Stimulated activated memory B cell treated with anti-CD40 and anti-IgM and Interleukin-4, amounts not matched to agents 10 μg/mL and 1 μg/mL and 100 μg/mL, for 72 hours (primary cell): ENCODE measurements around the gene TMEM213.
"Not testable (repeated sequence)": the region's sequence is repeated elsewhere in the genome, so short reads cannot be mapped to it uniquely, and the experiment has no call there.

Source experiments
- ATAC-seq: fragments of 150-1000 bp; cut with Tn5 transposase; 2 replicates; pipeline ENCODE4 v1.10.0; 2021
- H3K27ac Mint-ChIP-seq: one replicate; pipeline ENCODE4 v1.8.0; 2022; ENCODE audit warnings: mild to moderate bottlenecking, mixed read lengths
- H3K27me3 Mint-ChIP-seq: one replicate; pipeline ENCODE4 v1.8.0; 2022; ENCODE audit warnings: mixed read lengths
- H3K36me3 Mint-ChIP-seq: one replicate; pipeline ENCODE4 v1.8.0; 2022; ENCODE audit warnings: mixed read lengths
- H3K4me1 Mint-ChIP-seq: one replicate; pipeline ENCODE4 v1.8.0; 2022; ENCODE audit warnings: mixed read lengths
- H3K4me3 Mint-ChIP-seq: one replicate; pipeline ENCODE4 v1.8.0; 2022; ENCODE audit warnings: mild to moderate bottlenecking, moderate library complexity, mixed read lengths
- H3K9me3 Mint-ChIP-seq: one replicate; pipeline ENCODE4 v1.8.0; 2022; ENCODE audit warnings: mixed read lengths

TMEM213 gene

DNA sequence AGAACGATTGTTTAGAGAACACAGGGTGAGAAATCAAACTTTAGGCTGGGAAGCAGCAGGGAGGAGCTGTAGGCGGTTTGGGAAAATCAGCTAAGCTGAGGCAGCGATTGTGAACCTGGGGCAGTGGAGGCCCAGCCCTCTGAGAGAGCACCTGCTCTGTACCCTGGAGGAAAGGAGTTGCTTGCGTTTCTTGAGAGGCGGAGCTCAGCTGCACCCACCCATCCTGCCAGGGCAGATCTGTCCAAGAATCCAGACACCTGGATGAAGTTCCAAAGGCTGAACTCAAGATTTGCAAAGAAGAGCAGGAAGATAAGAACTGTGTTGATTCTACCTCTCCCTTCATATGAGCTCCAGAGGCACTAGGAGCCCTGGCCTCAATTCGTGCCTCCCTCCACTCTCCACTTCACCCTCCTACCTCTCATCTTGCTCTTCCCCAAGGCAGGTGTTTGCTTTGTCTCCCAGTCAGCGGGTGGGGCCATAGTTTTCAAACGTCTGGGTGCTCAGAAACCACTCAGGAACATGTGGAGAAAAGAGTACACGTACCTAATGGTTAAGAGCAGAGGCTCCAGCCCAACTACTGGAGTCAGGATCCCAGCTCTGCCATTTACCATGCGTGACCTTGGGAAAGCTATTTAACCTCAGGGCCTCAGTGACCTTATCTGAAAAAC lies 21.5 kb upstream of the TMEM213 start:
- H3K27ac Mint-ChIP-seq, result no peak overlapping the region
- H3K4me1 Mint-ChIP-seq, result no peaks in the 10 kb centered on the region
- H3K27me3 Mint-ChIP-seq, result peaks cover 12% of the 10 kb centered on the region
- no peaks in the 10 kb centered on the region for H3K9me3 Mint-ChIP-seq
- ATAC-seq, result no peak
- H3K36me3 Mint-ChIP-seq, result no peaks in the 10 kb centered on the region
- H3K4me3 Mint-ChIP-seq, result no peak overlapping the region

DNA sequence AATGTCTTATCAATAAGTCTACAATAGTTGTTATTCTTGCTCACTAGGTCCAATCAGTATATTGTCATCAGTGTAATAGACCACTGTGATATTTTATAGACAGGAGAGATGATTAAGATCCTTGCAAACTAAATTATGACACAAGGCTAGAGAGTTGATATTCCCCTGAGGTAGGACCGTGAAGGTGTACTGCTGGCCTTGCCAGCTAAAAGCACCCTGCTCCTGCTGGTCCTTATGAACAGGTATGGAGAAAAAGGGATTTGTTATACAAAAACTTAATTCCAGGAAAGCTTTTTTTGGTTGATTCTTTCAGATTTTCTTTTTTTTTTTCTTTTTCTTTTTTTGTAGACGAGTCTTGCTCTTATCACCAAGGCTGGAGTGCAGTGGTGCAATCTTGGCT lies 16.8 kb upstream of the TMEM213 start:
- ATAC-seq, result no peak
- no peak overlapping the region for H3K4me3 Mint-ChIP-seq
- H3K4me1 Mint-ChIP-seq, result no peaks in the 10 kb centered on the region
- H3K27ac Mint-ChIP-seq, result no peak overlapping the region
- H3K9me3 Mint-ChIP-seq, result peaks cover 8% of the 10 kb centered on the region
- H3K27me3 Mint-ChIP-seq, result peaks cover 17% of the 10 kb centered on the region
- no peaks in the 10 kb centered on the region for H3K36me3 Mint-ChIP-seq

GRCh38 chr7:138784692-138785091 lies 13.1 kb upstream of the TMEM213 start:
- H3K27me3 Mint-ChIP-seq, result peaks cover 17% of the 10 kb centered on the region
- no peak overlapping the region for H3K27ac Mint-ChIP-seq
- ATAC-seq, result no peak
- peaks cover 12% of the 10 kb centered on the region for H3K9me3 Mint-ChIP-seq
- no peaks in the 10 kb centered on the region for H3K36me3 Mint-ChIP-seq
- no peaks in the 10 kb centered on the region for H3K4me1 Mint-ChIP-seq
- H3K4me3 Mint-ChIP-seq, result no peak overlapping the region

GRCh38 chr7:138785587-138786437 lies 12.0 kb upstream of the TMEM213 start:
- no peak overlapping the region for H3K4me3 Mint-ChIP-seq
- ATAC-seq, result no peak
- no peaks in the 10 kb centered on the region for H3K36me3 Mint-ChIP-seq
- no peaks in the 10 kb centered on the region for H3K4me1 Mint-ChIP-seq
- H3K27me3 Mint-ChIP-seq, result peaks cover 17% of the 10 kb centered on the region
- H3K27ac Mint-ChIP-seq, result no peak overlapping the region
- H3K9me3 Mint-ChIP-seq, result peaks cover 12% of the 10 kb centered on the region

- H3K9me3 Mint-ChIP-seq, result no peaks in the 10 kb centered on the region
- H3K4me1 Mint-ChIP-seq, result no peaks in the 10 kb centered on the region
- no peaks in the 10 kb centered on the region for H3K36me3 Mint-ChIP-seq
- ATAC-seq, result no peak
- H3K27me3 Mint-ChIP-seq, result peaks cover 8% of the 10 kb centered on the region
- no peak overlapping the region for H3K27ac Mint-ChIP-seq
- H3K4me3 Mint-ChIP-seq, result no peak overlapping the region
Measured at GRCh38 chr7:138796038-138796615, 1.7 kb upstream of the TMEM213 start.

- not testable (repeated sequence) for H3K27me3 Mint-ChIP-seq, ATAC-seq, H3K36me3 Mint-ChIP-seq, H3K27ac Mint-ChIP-seq, H3K4me3 Mint-ChIP-seq, H3K4me1 Mint-ChIP-seq, H3K9me3 Mint-ChIP-seq
Measured at GRCh38 chr7:138797046-138797445, 748 bp upstream of the TMEM213 start.

DNA sequence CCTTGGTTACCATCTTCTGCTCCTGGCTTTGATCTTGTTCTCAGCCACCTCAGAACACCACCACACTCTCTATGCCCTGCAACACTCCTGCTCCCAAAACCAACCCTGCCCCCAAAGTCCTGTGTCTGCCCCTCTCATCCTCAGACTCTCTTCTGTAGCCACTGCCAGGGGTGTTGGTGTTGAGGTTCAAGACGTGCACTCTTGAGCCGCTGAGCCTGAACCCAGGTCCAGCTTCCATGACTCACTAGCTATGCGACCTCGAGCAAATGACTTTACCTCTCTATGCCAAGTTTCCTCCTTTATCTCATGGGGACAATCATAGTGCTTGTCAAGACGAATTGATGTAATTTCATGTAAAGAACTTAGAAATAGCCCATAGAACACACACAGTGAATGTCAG lies 1.0 kb downstream of the TMEM213 start:
- no peak overlapping the region for H3K27ac Mint-ChIP-seq
- no peak for ATAC-seq
- H3K4me3 Mint-ChIP-seq, result no peak overlapping the region

DNA sequence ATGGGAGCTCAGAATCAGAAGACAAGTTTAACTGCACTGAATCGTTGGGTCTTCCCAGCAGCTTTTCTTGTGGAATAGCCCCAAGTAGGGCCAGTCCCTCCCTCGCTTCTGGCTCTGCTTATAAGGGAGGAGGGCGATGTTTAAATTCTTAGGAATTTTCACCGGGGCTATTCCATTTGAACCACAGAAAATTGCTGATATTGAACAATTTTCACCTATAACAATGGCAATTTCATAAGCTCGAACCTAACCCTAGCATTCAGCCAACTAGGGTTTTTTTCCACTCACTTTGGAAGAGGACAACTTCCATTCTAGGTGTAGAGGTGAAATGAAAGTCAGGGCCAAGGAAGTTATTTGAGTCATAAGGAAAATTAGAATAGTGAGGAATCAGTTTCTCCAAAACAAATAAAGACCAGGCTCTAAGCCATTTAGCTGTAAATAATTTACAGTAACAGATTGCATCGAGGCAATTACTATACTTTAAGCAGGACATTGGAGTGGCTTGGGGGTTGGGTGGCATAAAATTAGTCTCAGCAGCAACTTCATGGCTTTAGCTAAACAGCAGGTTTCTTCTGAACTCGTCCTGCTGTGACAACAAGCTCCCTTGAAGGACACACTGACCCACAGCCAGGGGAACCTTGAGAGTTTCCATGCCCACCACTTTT lies 1.7 kb downstream of the TMEM213 start:
- Mint-ChIP-seq H3K9me3 (no peaks in the 10 kb centered on the region), H3K27ac (no peak overlapping the region), H3K4me1 (no peaks in the 10 kb centered on the region), H3K36me3 (no peaks in the 10 kb centered on the region), H3K27me3 (peaks cover 8% of the 10 kb centered on the region), H3K4me3 (no peak overlapping the region)
- ATAC-seq, result no peak

More for the DNA sequence above, 1.0 kb downstream of the TMEM213 start:
- no peaks in the 10 kb centered on the region for H3K9me3 Mint-ChIP-seq
- H3K27me3 Mint-ChIP-seq, result peaks cover 8% of the 10 kb centered on the region
- no peaks in the 10 kb centered on the region for H3K36me3 Mint-ChIP-seq
- H3K4me1 Mint-ChIP-seq, result no peaks in the 10 kb centered on the region

- H3K27me3 Mint-ChIP-seq, result peaks cover 8% of the 10 kb centered on the region
- H3K4me3 Mint-ChIP-seq, result no peak overlapping the region
- H3K36me3 Mint-ChIP-seq, result no peaks in the 10 kb centered on the region
- no peaks in the 10 kb centered on the region for H3K4me1 Mint-ChIP-seq
- ATAC-seq, result no peak
- H3K9me3 Mint-ChIP-seq, result no peaks in the 10 kb centered on the region
- no peak overlapping the region for H3K27ac Mint-ChIP-seq
Measured at GRCh38 chr7:138801256-138801655, 3.5 kb downstream of the TMEM213 start.

DNA sequence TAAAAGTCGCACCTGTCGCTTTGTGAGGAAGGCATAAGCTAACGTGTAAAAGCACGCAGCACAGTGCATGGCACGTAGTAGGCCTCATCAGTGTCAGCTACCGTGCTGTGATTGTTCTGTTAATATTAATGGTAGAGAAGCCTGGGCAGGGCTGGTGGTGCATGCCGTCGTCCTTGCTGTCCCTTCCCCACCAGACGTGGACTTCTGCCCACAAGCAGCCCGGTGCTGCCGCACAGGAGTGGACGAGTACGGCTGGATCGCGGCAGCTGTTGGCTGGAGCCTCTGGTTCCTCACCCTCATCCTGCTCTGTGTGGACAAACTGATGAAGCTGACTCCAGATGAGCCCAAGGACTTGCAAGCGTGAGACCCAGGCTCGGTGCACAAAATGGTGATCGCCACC lies 4.9 kb downstream of the TMEM213 start:
- ATAC-seq, result no peak
- H3K27ac Mint-ChIP-seq, result no peak overlapping the region

GRCh38 chr7:138804618-138805017 lies 6.8 kb downstream of the TMEM213 start:
- H3K27ac Mint-ChIP-seq, result no peak overlapping the region
- no peak overlapping the region for H3K4me3 Mint-ChIP-seq
- H3K4me1 Mint-ChIP-seq, result no peaks in the 10 kb centered on the region
- H3K9me3 Mint-ChIP-seq, result peaks cover 3% of the 10 kb centered on the region
- no peak for ATAC-seq
- H3K27me3 Mint-ChIP-seq, result no peaks in the 10 kb centered on the region
- no peaks in the 10 kb centered on the region for H3K36me3 Mint-ChIP-seq

More for the DNA sequence above, 4.9 kb downstream of the TMEM213 start:
- Mint-ChIP-seq H3K4me3 (no peak overlapping the region), H3K9me3 (no peaks in the 10 kb centered on the region), H3K27me3 (peaks cover 8% of the 10 kb centered on the region), H3K4me1 (no peaks in the 10 kb centered on the region), H3K36me3 (no peaks in the 10 kb centered on the region)

DNA sequence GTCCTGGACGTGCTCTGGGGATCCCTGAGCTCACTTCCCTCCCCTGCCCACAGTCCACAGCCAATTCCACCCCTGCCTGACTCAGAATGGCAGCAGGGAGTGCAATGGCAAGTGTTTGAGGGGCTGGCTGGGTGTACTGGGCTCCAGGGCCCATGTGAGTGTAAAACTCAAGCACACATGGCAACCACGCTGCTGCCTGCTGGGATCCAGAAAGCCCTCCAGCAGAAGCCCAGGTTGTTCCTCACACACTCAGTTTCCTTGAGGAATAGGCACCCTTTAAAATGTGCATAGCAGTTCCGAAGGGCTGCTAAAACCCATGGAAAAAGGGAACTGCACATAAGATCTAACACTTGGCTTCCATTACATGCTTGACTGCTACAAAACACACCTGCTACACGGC lies 11.6 kb downstream of the TMEM213 start:
- no peak for ATAC-seq
- H3K27ac Mint-ChIP-seq, result no peak overlapping the region

DNA sequence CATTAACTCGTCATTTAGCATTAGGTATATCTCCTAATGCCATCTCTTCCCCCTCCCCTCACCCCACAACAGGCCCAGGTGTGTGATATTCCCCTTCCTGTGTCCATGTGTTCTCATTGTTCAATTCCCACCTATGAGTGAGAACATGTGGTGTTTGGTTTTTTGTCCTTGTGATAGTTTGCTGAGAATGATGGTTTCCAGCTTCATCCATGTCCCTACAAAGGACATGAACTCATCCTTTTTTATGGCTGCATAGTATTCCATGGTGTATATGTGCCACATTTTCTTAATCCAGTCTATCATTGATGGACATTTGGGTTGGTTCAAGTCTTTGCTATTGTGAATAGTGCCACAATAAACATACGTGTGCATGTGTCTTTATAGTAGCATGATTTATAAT lies 13.5 kb downstream of the TMEM213 start:
- ATAC-seq, H3K36me3 Mint-ChIP-seq, H3K4me1 Mint-ChIP-seq, H3K9me3 Mint-ChIP-seq, H3K27ac Mint-ChIP-seq, H3K4me3 Mint-ChIP-seq, H3K27me3 Mint-ChIP-seq: not testable (repeated sequence)

More for the DNA sequence above, 11.6 kb downstream of the TMEM213 start:
- Mint-ChIP-seq H3K36me3 (no peaks in the 10 kb centered on the region), H3K4me3 (no peak overlapping the region), H3K4me1 (no peaks in the 10 kb centered on the region), H3K27me3 (no peaks in the 10 kb centered on the region), H3K9me3 (peaks cover 3% of the 10 kb centered on the region)

GRCh38 chr7:138813945-138814344 lies 16.2 kb downstream of the TMEM213 start:
- no peaks in the 10 kb centered on the region for H3K27me3 Mint-ChIP-seq
- no peak overlapping the region for H3K27ac Mint-ChIP-seq
- ATAC-seq, result no peak

GRCh38 chr7:138814816-138815332 lies 17.1 kb downstream of the TMEM213 start:
- Mint-ChIP-seq H3K4me3 (no peak overlapping the region), H3K27me3 (no peaks in the 10 kb centered on the region), H3K9me3 (peaks cover 3% of the 10 kb centered on the region), H3K4me1 (no peaks in the 10 kb centered on the region), H3K27ac (no peak overlapping the region), H3K36me3 (no peaks in the 10 kb centered on the region)
- no peak for ATAC-seq

More at GRCh38 chr7:138813945-138814344, 16.2 kb downstream of the TMEM213 start:
- Mint-ChIP-seq H3K36me3 (no peaks in the 10 kb centered on the region), H3K4me3 (no peak overlapping the region), H3K9me3 (no peaks in the 10 kb centered on the region), H3K4me1 (no peaks in the 10 kb centered on the region)
